Brain pericyte (primary cell): ENCODE measurements around the gene KIR3DL3.
"Not testable (repeated sequence)": the region's sequence is repeated elsewhere in the genome, so short reads cannot be mapped to it uniquely, and the experiment has no call there.

Experiments used
- DNase-seq: peaks from one replicate; pipeline ENCODE4 v3.0.0-alpha.2; 2012; ENCODE audit warnings: low read depth, low spot score

KIR3DL3 gene

DNA sequence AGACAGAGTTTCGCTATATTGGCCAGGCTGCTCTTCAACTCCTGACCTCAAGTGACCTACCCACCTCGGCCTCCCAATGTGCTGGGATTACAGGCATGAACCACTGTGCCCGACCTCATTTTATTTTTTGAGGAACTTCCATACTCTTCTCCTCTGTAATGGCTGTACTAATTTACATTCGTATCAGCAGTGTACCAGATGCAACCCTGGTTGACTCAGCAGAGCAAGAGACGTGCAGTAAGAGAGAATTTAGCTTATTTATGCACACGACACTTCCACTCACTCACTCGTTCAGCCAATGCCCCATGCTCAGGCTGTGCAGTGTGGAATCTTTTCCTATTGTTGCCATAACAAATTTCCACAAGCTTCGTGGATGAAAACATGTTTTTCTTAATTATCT, 6.9 kb downstream of the KIR3DL3 start:
- no peak for DNase-seq

DNA sequence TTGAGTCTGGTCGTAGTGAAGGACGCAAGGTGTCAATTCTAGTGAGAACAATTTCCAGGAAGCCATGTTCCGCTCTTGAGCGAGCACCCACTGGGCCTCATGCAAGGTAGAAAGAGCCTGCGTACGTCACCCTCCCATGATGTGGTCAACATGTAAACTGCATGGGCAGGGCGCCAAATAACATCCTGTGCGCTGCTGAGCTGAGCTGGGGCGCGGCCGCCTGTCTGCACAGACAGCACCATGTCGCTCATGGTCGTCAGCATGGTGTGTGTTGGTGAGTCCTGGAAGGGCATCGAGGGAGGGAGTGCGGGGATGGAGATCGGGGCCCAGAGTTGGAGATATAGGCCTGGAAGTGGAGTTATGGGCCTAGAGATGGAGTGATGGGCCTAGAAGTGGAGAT, 14.1 kb downstream of the KIR3DL3 start, which contains the start of gene KIR2DL3:
TSS of gene KIR2DL3 (plus strand) at position 208 of the 400 bp plus-strand sequence. CDS start at position 241, 33 bp downstream.
- DNase-seq, result not testable (repeated sequence)

DNA sequence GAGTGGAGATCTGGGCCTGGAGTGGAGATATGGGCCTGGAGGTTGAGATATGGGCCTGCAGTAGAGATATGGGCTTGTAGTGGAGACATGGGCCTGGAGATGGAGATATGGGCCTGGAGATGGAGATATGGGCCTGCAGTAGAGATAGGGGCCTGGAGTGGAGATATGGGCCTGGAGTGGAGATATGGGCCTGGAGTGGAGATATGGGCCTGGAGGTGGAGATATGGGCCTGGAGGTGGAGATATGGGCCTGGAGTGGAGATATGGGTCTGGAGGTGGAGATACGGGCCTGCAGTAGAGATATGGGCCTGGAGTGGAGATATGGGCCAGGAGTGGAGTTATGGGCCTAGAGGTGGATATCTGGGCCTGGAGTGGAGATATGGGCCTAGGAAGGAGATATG, 14.5 kb downstream of the KIR3DL3 start:
- no peak for DNase-seq

DNA sequence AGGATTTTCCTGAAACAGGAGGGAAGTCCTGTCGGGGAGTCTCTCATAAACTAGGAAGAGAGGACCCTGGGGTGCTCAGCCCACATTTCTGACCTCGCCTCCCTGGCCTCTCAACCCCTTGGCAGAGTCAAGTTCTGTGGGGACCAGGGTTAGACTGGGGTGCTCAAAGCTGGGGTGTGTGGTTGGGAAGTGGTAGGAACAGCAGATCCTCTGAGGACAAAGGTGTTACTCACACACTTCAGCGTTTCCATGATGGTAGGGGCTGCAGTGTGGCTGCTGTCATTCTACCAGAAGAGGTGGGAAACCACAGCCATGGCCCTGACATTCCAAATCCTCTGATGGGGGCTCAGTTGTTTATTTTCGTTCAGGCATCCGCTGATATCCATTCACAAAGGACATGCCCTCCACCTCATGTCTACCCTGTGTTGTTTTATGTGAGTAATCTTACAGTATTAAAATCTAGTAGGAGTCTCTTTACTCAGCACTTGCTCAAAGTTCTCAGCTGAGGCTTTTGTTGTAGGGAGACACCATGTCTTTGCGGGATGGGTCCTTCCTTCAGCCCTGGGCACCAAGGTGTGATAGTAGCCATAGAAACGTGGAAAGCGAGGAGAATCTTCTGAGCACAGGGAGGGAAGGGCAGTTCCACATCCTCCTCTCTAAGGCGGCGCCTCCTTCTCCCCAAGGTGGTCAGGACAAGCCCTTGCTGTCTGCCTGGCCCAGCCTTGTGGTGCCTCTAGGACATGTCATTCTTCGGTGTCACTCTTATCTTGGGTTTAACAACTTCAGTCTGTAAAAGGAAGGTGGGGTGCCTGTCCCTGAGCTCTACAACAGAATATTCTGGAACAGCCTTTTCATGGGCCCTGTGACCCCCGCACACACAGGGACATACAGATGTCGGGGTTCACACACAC, 15.6 kb downstream of the KIR3DL3 start:
- no peak for DNase-seq

DNA sequence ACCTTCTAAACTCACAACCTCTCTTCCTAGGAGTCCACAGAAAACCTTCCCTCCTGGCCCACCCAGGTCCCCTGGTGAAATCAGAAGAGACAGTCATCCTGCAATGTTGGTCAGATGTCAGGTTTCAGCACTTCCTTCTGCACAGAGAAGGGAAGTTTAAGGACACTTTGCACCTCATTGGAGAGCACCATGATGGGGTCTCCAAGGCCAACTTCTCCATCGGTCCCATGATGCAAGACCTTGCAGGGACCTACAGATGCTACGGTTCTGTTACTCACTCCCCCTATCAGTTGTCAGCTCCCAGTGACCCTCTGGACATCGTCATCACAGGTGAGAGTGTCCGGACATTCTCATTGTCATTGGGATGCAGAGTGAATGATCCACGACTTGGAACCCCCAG, 17.7 kb downstream of the KIR3DL3 start:
- DNase-seq, result not testable (repeated sequence)

DNA sequence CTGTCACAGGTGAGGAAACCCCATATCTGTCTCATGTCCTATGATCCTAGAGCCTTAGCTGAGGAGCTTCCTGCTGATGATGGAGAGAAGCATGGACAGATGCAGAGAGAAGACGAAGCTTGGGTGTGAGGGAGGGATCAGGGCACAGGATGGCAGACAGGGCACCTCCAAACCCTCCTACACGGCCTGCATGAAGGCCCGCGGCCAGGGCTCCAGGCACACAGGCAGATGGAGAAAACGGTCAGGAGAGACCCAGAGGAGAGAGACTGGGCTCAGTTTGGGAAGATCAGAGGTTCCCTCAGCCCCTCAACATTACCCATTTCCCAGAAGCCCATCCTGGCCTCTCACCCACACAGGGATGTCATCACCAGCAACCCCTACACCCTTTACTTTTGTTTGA, 19.8 kb downstream of the KIR3DL3 start:
- DNase-seq, result not testable (repeated sequence)

DNA sequence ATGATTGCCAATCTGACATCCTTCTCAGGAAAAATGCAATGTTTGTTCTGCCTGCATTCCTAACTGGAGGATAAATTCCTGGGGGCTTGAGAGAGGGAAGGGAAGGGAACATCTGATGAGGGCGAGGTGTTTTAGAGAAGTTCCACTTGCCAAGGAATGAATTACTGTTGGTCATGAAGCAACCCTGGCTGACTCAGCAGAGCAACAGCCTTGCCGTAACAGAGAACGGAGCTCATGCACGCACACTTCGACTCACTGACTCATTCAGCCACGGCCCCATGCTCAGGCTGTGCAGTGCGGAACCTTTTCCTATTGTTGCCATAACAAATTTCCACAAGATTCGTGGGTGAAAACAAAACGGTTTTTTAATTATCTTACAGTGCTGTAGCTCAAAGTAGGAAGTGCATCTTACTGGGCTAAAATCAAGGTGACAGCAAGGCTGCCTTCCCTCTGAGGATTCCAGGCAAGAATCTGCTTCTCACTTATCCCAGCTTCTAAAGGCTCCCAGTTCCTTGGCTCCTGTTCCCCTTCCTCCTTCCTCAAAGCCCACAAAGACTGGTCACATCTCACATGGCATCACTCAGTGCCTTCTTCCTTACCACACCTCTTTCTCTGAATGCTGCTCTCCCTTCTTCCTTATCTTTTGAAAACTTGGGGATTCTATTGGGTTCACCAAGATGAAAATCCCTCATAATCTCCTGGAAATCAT, 23.5 kb downstream of the KIR3DL3 start:
- DNase-seq, result not testable (repeated sequence)

DNA sequence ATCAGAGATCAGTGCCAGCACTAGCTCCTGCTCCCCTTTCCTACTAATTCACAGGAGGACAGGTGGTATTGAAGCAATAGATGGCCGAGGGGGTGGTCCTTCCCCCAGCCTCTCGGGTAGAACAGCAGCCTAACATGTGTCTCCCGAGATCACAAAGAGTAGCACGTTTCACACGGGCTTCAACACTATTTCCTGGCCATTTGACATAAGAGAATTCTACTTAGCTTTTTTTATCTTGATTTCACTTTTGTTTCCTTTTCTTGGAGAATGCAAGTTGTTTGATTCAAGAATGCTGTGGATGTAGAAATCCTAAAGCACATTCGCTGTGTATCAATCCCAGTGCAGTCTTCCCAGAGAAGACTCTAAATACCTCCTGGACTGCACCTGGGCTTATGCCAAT, 26.0 kb downstream of the KIR3DL3 start:
- DNase-seq, result not testable (repeated sequence)

DNA sequence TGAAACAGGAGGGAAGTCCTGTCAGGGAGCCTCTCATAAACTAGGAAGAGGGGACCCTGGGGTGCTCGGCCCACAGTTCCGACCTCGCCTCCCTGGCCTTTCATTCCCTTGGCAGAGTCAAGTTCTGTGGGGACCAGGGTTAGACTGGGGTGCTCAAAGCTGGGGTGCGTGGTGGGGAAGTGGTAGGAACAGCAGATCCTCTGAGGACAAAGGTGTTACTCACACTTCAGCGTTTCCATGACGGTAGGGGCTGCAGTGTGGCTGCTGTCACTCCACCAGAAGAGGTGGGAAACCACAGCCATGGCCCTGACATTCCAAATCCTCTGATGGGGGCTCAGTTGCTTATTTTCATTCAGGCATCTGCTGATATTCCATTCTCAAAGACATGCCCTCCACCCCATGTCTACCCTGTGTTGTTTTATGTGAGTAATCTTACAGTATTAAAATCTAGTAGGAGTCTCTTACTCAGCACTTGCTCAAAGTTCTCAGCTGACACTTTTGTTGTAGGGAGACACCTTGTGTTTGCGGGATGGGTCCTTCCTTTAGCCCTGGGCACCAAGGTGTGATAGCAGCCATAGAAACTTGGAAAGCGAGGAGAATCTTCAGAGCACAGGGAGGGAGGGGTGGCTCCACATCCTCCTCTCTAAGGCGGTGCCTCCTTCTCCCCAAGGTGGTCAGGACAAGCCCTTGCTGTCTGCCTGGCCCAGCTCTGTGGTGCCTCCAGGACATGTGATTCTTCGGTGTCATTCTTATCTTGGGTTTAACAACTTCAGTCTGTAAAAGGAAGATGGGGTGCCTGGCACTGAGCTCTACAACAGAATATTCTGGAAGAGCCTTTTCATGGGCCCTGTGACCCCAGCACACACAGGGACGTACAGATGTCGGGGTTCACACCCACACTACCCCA, 32.2 kb downstream of the KIR3DL3 start:
- DNase-seq, result not testable (repeated sequence)

DNA sequence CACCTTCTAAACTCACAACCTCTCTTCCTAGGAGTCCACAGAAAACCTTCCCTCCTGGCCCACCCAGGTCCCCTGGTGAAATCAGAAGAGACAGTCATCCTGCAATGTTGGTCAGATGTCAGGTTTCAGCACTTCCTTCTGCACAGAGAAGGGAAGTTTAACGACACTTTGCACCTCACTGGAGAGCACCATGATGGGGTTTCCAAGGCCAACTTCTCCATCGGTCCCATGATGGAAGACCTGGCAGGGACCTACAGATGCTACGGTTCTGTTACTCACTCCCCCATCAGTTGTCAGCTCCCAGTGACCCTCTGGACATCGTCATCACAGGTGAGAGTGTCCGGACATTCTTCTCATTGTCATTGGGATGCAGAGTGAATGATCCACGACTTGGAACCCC, 34.3 kb downstream of the KIR3DL3 start:
- DNase-seq, result not testable (repeated sequence)

DNA sequence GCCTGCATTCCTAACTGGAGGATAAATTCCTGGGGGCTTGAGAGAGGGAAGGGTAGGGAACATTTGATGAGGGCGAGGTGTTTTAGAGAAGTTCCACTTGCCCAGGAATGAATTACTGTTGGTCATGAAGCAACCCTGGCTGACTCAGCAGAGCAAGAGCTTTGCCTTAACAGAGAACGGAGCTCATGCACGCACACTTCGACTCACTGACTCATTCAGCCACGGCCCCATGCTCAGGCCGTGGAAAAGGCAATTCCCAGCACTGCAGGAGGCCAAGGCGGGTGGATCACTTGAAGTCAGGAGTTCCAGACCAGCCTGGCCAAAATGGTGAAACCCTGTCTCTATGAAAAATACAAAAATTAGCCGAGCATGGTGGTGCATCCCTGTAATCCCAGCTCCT, 40.0 kb downstream of the KIR3DL3 start:
- not testable (repeated sequence) for DNase-seq

DNA sequence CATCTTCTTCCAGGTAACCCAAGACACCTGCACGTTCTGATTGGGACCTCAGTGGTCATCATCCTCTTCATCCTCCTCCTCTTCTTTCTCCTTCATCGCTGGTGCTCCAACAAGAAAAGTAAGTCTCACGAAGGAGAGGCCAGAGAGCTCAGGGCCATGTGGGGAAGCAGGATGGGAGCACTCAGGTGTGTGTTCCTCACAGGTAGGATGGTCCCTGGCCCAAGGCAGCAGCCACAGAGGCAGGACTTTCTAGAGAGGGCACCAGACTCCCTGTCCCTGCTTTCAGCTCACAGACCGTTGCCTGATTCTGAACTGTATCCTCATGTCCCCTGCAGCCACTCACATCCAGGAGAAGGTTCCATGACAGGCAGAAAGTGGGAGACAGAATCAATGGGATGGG, 42.2 kb downstream of the KIR3DL3 start:
- DNase-seq, result not testable (repeated sequence)

DNA sequence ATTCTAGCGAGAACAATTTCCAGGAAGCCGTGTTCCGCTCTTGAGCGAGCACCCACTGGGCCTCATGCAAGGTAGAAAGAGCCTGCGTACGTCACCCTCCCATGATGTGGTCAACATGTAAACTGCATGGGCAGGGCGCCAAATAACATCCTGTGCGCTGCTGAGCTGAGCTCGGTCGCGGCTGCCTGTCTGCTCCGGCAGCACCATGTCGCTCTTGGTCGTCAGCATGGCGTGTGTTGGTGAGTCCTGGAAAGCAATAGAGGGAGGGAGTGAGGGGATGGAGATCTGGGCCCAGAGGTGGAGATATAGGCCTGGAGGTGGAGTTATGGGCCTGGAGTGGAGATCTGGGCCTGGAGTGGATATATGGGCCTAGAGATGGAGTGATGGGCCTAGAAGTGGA, 45.4 kb downstream of the KIR3DL3 start, which contains the start of gene KIR2DL1:
TSS of gene KIR2DL1 (plus strand) at position 148 of the 400 bp plus-strand sequence. CDS start at position 206, 58 bp downstream.
- not testable (repeated sequence) for DNase-seq

DNA sequence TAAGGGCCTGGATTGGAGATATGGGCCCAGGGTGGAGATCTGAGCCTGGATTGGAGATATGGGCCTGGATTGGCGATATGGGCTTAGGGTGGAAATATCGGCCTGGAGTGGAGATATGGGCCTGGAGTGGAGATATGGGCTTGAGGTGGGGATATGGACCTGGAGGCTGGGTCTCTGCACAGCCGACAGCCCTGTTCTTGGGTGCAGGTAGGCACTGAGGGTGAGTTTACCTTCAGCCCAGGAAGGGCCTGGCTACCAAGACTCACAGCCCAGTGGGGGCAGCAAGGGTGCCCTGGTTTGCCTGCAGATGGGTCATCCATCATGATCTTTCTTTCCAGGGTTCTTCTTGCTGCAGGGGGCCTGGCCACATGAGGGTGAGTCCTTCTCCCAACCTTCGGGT, 46.3 kb downstream of the KIR3DL3 start:
- not testable (repeated sequence) for DNase-seq

DNA sequence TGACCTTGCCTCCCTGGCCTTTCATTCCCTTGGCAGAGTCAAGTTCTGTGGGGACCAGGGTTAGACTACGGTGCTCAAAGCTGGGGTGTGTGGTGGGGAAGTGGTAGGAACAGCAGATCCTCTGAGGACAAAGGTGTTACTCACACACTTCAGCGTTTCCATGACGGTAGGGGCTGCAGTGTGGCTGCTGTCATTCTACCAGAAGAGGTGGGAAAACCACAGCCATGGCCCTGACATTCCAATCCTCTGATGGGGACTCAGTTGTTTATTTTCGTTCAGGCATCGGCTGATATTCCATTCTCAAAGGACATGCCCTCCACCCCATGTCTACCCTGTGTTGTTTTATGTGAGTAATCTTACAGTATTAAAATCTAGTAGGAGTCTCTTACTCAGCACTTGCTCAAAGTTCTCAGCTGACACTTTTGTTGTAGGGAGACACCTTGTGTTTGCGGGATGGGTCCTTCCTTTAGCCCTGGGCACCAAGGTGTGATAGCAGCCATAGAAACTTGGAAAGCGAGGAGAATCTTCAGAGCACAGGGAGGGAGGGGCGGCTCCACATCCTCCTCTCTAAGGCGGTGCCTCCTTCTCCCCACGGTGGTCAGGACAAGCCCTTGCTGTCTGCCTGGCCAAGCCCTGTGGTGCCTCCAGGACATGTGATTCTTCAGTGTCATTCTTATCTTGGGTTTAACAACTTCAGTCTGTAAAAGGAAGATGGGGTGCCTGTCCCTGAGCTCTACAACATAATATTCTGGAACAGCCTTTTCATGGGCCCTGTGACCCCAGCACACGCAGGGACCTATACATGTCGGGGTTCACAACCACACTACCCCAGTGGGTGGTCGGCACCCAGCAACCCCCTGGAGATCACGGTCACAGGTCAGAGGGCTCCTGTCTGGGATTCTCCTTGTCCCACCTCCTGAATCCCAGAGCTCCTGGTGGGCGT, 47.0 kb downstream of the KIR3DL3 start:
- not testable (repeated sequence) for DNase-seq

DNA sequence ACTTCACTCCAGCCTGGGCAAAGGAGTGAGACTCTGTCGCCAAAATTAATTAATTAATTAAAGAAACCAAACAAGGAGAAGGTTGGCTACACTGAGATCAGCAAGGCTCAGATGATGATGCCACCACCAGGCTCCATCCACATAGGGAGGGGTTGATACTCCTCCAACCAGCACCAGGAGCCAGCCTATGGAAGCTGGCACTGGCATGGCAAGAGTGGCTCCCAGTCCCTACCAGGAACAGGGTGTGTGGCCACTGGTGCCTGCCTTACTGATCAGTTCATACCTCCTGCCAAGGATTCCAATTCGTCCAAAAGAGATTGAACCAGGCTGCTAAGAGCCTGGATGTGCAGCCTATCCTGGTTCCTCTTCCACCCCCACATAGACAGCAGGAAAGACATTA, 48.4 kb downstream of the KIR3DL3 start:
- not testable (repeated sequence) for DNase-seq

DNA sequence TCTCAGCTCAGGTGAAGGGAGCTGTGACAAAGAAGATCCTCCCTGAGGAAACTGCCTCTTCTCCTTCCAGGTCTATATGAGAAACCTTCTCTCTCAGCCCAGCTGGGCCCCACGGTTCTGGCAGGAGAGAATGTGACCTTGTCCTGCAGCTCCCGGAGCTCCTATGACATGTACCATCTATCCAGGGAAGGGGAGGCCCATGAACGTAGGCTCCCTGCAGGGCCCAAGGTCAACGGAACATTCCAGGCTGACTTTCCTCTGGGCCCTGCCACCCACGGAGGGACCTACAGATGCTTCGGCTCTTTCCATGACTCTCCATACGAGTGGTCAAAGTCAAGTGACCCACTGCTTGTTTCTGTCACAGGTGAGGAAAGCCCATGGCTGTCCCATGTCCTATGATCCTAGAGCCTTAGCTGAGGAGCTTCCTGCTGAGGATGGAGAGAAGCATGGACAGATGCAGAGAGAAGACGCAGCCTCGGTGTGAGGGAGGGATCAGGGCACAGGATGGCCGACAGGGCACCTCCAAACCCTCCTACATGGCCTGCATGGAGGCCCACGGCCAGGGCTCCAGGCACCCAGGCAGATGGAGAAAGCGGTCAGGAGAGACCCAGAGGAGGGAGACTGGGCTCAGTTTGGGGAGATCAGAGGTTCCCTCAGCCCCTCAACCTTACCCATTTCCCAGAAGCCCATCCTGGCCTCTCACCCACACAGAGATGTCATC, 51.0 kb downstream of the KIR3DL3 start:
- DNase-seq, result not testable (repeated sequence)

DNA sequence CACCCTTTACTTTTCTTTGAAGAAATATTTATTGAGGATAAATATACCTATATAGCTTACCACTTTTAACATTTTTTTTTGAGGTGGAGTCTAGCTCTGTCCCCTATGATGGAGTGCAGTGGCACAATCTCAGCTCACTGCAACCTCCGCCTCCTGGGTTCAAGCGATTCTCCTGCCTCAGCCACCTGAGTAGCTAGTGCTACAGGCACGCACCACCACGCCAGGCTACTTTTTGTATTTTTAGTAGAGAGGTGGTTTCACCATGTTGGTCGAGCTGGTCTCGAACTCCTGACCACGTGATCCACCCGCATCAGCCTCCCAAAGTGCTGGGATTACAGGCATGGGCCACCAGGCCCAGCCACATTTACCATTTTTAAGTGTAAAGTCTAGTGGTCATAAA, 51.6 kb downstream of the KIR3DL3 start:
- not testable (repeated sequence) for DNase-seq

DNA sequence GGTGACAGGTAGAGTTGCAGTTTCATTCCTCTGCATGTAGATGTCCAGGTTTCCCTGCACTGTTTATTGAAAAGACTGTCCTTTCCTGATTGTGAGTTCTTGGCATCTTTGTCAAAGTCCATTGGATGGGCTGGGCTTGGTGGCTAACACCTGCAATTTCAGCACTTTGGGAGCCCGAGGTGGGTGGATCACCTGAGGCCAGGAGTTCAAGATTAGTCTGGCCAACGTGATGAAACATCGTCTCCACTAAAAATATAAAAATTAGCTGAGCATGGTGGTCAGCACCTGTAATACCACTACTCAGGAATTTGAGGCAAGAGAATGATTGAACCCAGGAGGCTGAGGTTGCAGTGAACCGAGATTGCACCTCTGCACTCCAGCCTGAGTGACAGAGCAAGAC, 53.6 kb downstream of the KIR3DL3 start:
- not testable (repeated sequence) for DNase-seq
